Hepatocyte (in vitro differentiated cells): ENCODE data around the gene COMMD4.

ENCODE experiments used
- EZH2 ChIP-seq: fragments of 200-600 bp; sonication (generic); IDR thresholded peaks from 2 replicates; pipeline ENCODE4 v1.6.1; 2016; ENCODE audit warnings: antibody characterized with exemption, mild to moderate bottlenecking, borderline replicate concordance
- EZH2phosphoT487 ChIP-seq: fragments of 200-600 bp; sonication (generic); IDR thresholded peaks from one replicate; pipeline ENCODE4 v1.6.1; 2018; ENCODE audit warnings: antibody characterized with exemption, mild to moderate bottlenecking, low read depth, moderate library complexity; ENCODE audit not compliant: unreplicated experiment, severe bottlenecking
- TF ChIP-seq, protein P1 (sequence below): fragments of 200-600 bp; sonication (generic); IDR thresholded peaks from 2 replicates; pipeline ENCODE4 v1.5.1; 2016; ENCODE audit warnings: antibody characterized with exemption, mild to moderate bottlenecking; ENCODE audit not compliant: poor library complexity

DNA sequence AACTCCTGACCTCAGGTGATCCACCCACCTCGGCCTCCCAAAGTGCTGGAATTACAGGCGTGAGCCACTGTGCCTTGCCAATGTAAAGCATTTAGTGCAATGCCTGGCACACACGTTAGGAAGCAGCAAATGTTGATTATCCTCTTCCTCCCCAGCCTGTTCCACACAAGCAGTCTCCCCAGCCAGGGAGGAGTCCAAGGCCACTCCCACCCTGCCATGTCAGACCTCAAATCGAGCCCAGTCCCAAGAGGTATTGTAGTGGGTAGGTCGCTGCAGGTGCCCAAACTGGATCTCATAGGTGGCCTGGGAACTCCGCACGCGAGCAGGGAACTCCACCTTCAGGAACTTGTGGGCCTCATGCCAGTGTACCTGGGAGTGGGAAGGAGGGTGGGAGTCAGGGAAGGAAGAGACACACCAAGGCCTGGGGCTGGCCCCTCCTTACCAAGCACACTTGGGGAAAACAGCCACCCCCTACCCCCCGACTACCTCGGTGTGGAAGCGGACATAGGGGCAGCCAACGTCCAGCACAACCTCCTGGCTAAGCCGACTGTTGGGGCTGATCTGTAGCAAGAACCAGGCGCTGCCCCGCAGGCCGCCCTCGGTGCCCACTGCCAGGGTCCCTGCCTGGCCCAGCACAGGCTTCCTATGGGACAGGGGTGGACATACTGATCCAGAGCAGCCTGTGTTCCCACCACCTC, 22.3 kb downstream of the COMMD4 start:
- no peak for TF ChIP-seq EZH2
- TF ChIP-seq, protein P1, sequence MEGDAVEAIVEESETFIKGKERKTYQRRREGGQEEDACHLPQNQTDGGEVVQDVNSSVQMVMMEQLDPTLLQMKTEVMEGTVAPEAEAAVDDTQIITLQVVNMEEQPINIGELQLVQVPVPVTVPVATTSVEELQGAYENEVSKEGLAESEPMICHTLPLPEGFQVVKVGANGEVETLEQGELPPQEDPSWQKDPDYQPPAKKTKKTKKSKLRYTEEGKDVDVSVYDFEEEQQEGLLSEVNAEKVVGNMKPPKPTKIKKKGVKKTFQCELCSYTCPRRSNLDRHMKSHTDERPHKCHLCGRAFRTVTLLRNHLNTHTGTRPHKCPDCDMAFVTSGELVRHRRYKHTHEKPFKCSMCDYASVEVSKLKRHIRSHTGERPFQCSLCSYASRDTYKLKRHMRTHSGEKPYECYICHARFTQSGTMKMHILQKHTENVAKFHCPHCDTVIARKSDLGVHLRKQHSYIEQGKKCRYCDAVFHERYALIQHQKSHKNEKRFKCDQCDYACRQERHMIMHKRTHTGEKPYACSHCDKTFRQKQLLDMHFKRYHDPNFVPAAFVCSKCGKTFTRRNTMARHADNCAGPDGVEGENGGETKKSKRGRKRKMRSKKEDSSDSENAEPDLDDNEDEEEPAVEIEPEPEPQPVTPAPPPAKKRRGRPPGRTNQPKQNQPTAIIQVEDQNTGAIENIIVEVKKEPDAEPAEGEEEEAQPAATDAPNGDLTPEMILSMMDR: no peak
- TF ChIP-seq EZH2phosphoT487: no peak
